HG03354 (cell line): ENCODE data around the gene METTL1.

Source experiments
- ATAC-seq: cut with Tn5 transposase; IDR thresholded peaks from one replicate; pipeline ENCODE4 v1.9.1; 2021; ENCODE audit warnings: mild to moderate bottlenecking; ENCODE audit not compliant: unreplicated experiment, poor library complexity, severe bottlenecking

Gene METTL1

DNA sequence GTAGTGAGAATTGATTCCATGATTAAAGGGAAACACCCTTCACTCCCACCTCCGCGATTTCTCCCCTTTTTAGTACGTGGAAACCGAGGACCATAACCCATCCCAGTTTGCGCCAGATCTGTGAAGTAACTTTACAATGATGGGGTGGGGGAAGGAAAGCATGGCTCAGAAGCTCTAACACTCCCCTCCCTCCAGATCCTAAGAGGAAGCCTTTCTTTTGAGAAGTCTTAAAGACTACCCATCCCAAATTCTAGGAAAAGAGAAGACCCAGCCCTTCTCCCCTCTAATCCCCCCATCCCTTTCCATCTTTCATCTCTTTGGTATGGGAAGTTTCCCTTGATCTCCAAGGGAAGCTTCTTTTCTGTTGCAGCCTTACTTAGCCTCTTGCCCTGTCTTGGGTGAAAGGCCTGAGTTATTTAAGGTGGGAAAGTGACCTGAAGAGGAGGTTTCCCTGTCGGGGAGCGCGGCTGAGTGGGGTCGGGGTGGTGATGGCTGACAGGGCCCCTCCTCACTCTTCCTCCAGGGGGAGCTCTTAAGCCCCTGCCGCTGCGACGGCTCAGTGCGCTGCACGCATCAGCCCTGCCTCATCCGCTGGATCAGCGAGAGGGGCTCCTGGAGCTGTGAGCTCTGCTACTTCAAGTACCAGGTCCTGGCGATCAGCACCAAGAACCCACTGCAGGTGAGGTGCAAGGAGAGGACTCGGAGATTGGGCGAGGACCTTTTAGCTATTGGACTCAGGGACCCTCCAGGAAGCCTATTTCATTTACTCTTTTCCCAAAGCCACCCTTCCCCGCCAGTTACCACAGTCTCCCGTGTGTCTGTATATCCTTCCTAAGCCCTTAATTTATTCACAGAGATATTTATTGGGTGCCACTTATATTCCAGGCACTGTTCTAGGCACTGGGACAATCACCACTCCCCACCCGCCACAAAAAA, 15.2 kb downstream of the METTL1 start:
- peak; percentile 30 for ATAC-seq

DNA sequence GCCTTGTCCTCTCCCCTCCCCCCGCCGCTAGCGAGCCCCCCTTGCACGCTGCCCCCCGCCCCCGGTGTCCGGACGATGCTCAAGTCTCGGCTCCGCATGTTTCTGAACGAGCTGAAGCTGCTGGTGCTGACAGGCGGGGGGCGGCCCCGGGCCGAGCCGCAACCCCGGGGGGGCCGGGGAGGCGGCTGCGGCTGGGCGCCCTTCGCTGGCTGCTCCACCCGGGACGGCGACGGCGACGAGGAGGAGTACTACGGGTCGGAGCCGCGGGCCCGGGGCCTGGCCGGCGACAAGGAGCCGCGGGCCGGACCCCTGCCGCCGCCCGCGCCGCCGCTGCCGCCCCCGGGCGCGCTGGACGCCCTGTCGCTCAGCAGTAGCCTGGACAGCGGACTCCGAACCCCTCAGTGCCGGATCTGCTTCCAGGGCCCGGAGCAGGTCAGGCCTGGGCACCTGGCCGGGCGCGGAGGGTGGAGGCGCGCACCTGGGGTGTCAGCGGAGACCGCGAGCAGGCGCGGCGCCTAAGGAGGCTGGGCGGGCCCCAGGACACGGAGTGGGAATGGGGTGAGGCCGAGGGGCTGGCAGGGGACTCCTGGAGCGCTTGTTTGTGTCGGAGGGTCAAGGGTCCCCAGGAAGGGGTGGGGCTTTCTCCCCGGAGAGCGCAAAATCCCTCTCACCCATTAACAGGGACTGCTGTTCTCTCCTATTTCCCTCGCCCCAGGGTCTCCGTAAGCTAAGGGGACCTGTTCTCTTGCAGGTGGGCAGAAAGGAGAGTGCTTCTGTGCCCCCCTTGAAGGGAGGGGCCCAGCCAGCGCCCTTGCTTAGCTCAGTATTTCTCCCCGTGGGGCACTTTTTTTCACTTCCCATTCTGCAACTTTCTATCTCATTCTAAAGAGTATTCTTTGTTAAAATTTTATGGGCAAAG, 16.2 kb downstream of the METTL1 start:
- no peak for ATAC-seq

DNA sequence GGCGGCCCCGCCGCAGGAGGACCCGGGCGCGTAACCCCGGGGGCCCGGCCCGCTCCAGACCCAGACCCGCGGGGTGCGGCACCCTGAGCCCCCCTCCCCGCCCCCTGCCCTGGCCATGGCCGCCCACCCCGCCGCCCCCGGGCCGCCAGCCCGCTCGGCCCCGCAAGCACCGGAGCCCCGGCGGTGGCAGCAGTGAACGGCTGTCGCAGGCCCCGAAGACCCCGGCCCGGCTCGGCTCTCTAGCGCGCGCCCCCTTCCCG, 16.8 kb downstream of the METTL1 start:
- ATAC-seq = no peak

DNA sequence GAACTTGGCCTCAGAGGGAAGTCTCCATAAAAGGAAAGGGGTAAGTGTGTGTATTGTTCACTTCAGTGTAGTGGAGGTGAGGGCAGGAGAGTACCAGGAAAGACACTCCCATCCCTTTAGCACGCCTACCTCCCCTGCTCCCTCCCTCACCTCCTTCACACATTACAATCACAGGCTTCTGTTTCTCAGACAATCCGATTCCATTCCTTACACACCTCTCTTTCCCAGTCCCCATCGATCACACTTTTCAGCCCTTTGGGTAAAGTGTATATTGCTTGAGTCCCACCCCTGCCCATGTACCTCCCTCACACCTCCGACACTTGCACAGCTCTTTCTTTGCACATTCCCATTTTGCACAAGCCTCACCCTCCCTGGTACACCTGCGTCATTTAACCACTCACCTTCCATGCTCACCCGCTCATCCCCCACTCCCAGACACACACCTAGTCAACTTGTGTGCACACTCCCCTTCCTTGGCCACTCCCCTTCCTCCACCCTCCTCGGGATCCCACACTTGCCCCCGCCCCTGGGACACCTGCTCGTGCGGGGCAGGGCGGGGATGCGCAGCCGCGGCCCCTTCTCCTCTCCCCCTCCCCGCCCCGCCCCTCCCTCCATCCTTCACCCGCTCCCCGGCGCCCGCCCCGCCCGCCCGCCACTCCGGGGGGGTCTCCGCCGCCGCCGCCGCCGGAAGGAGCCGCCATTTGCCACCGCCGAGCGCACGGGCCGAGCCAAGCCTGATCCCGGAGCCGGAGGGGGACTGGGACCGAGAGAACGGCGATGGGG, 17.3 kb downstream of the METTL1 start, which contains the start of gene MARCHF9:
MARCHF9 (plus strand) TSS at position 693 of the 783 bp plus-strand sequence. CDS start 426 bp downstream, outside the sequence.
- ATAC-seq = peak; percentile 35

DNA sequence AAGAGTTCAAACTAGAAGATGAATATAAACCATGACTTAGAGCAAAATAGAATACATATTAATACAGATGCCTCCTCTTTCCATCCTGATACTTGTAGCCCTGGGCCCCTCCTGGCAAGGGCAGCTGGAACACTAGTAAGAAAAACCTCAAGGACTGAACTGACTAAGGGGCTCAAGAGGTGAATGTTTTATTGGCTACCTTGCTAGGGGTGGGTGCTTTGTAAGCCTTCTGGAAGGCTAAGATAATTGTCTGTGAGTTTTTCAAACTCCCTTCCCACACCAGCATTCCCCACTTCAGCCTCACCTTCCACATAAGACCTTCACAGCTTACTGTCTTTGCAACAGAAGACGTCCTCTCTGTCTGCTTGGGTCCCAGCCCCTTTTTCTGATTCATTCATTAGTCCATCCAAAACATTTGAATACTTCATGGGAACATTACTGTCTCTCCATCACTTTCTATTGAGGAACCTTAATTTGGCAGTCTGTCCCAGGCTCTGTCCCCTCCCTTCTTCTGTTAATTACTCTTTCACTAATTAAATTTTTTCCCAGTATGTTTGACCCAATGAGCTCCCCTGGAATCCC, 18.1 kb downstream of the METTL1 start:
- ATAC-seq = no peak

DNA sequence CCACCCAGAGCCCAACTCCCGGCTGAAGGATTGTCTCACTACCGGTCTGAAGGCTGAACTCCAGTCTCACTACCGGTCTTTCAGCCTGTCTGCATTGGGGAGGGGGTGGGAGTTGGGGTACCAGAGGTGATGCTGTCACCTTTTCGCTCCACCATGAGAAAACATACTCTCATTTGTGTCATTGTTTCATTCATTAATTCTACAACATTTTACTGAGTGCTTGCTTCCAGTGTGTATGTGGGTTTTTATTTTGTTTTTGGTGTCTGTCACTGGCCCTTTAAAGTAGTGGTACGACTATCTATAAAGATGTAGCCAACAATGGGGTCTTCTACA, 19.3 kb downstream of the METTL1 start:
- no peak for ATAC-seq

DNA sequence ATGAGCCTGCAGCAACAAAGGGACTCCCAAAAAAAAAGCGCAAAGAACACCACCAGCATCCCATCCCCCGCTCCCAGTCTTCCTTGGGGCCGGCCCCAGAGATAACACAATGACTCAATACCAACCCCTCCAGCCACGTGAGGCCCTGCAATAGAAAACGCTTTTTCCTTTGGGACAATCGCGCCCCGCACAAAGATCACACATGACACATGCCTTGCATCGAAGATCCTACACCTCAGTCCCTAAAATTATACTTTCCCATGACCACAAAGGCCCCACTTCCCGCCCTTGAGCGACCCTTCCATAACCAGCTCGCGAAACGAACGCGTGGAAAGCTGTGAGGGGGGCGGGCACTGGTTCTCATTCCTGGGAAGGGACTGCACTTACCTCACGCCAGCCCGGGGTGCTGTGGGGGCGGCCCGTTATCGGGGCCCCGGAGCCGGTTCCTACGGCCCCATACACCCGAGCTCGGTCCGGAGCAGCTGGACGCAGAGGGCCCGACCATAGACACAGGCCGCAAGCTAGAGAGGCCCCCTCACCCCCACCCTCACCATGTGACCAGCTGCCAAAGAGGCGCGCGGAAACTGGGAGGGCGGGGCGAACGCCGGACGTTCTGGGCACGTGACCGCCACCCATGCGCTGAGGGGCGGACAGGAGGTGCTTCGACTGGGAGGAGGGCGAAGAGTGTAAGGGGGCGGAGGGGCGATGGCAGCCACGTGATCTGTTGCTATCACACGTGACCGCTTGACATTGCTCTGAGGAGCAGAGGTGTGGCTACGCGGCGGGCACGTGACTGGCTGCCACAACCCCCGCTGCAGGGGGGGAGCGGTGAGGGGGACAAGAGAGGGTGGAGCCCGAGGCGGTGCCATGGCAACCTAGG, 19.9 kb downstream of the METTL1 start, which contains the start of gene CDK4:
CDK4 (minus strand) TSS at position 523 of the 880 bp plus-strand sequence. CDS start 593 bp downstream, outside the sequence.
- peak; percentile 76 for ATAC-seq

DNA sequence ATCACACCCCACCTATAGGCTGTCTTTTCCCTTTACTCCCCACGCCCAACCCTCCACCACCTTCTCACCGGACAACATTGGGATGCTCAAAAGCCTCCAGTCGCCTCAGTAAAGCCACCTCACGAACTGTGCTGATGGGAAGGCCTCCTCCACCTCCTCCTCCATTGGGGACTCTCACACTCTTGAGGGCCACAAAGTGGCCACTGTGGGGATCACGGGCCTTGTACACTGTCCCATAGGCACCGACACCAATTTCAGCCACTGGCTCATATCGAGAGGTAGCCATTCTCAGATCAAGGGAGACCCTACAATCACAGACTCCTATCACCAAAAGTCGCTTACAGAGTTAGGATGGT, 20.5 kb downstream of the METTL1 start:
- ATAC-seq = no peak

DNA sequence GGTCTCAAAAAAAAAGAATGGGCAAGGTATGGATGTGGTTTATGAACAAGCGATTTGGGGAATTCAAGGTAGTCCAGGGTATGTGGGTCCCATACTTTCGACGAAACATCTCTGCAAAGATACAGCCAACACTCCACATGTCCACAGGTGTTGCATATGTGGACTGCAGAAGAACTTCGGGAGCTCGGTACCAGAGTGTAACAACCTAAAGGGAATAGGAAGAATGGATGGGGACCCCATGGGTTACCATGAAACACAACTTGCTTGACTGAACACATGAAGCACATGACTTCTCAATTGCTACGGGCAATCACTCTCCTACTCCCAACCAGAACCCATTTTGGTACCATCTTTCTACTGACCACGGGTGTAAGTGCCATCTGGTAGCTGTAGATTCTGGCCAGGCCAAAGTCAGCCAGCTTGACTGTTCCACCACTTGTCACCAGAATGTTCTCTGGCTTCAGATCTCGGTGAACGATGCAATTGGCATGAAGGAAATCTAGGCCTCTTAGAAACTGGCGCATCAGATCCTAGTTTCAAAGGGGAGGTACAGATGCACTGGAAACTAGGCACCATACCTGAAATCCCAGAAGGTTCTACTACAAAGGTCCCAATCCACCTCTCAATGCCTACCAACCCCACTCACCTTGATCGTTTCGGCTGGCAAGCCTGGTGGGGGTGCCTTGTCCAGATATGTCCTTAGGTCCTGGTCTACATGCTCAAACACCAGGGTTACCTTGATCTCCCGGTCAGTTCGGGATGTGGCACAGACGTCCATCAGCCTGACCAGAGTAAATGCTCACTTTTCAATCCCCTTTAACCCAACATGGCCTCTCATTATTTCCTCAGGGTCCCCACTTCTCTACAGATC, 21.1 kb downstream of the METTL1 start:
- ATAC-seq = no peak

DNA sequence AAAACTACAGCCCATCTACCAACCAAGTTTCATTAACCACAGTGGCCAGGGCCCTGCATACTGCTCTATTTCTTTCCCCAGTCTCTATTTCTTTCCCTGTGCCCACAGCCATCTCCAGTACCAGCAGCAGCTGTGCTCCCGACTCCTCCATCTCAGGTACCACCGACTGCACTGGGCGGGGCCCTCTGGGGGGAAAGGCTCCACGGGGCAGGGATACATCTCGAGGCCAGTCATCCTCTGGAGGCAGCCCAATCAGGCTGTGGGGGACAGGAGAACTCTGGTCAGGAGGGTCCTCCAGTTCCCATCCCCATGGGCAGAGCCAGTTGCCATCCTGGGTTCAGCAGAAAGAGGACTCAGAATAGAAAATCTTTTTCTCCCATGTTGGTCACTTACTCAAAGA, 22.8 kb downstream of the METTL1 start:
- ATAC-seq = no peak

DNA sequence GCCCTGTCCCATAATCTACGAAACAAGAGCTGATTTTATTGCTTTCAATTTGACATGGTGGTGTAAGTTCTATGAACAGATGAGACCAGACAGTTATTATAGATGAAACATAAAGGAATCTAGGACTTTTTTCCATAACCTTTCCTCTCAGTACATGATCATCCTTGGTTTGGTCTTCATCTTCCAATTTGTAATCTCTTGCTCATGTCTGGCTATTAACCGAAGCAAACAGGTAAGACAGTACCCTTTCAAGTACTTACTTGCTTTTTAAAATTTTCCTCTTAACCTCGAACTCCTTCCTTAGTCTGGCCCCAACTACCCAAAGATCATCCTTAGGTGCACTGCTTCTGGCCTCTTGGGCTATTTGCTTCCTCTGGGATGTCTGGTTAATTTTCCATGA, 25.9 kb downstream of the METTL1 start:
- ATAC-seq = no peak

DNA sequence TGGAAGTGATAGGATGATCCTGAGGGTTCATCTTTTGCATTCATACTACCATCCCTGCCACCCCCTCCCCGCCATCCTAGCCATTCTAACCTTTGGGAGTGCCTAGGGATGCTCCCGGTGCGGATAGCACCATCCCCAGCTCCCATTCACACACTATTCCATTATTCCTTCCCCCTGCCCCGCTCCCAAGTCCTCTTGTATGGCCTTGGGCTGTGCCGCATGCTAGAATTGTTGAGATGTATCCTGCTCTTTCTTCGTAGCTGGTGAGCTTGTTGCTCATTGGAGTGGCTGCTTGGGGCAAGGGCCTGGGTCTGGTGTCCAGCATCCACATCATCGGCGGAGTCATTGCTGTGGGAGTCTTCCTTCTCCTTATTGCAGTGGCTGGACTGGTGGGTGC, 26.4 kb downstream of the METTL1 start:
- no peak for ATAC-seq

DNA sequence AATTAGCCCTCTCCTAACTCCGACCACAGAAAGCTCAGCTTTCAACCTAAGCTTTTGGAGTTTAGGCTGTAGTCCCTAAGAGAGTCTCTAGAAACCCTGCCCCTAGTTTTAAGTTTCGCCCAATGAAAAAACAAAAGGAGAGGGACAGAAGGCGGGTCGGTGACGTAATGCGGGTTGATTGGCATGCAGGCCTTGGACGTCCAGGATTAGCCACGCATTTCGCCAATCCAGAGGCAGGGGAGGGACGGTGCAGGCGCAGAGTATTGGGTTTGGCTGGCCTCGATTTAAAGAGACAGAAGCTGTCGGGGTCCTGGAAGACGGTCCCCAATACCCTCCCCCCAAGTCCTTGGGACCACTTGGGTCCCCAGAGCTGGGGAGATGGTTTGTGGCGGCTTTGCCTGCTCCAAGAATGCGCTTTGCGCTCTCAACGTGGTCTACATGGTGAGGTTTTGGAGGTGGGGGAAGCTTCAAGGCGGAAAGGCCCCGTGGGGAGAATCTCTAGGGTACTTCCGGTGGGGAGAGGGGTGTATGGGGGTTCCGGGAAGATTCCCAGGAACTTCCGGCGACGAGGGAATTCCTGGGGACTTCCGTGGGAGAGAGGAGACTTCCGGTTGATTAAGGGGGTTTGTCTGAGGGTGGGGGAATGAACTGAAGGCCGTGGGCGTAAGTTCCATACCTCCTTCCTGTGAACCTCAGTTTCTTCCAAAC, 27.0 kb downstream of the METTL1 start, which contains the start of gene TSPAN31:
TSPAN31 (plus strand) TSS at position 263 of the 708 bp plus-strand sequence; CDS start at position 379, 116 bp downstream.
- peak; percentile 86 for ATAC-seq

DNA sequence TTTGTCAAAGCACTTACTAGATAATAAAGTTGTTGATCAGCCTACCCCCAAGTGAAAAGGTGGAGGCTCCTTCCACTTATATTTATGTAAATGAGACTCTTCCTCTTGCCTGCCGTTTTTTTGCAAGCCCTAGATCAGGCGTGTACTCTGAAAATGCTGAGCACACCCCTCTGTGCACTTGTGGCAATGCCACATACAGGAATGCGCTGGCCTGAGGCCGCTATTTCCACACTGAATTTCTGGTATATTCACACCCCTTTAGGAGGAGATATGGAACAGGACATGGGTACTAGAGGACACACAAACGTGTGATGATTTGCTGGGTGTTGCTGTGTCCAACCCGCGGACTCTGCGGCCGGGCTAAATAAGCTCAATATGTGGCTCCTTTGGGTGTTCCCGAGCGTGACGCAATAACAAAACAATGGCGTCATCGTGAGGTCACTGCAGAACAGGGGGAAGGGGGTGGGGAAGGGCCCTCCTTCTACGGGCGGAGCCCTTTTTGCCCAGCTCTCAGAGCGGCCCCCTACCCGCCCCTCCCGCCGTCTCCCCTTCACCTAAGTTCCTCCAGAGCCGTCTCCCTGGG, 27.6 kb downstream of the METTL1 start:
- peak; percentile 40 for ATAC-seq

DNA sequence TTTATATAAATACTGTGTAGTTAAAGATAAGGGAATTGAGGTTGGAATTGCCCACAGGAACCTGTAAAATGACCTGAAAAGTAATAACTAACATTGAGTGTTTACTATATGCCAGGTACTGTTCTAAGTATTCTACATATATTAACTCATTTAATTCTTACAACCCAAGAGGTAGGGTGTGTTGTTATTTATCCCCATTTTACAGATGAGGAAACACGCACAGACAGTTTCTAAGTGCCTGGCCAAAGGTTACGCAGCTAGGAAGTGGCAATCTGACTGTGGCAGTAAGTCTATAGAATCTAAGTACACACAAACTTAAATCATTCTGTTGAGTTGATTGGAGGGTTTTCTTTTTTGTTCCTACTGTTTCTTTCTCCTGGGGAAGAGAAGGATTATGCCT, 28.1 kb downstream of the METTL1 start:
- no peak for ATAC-seq

DNA sequence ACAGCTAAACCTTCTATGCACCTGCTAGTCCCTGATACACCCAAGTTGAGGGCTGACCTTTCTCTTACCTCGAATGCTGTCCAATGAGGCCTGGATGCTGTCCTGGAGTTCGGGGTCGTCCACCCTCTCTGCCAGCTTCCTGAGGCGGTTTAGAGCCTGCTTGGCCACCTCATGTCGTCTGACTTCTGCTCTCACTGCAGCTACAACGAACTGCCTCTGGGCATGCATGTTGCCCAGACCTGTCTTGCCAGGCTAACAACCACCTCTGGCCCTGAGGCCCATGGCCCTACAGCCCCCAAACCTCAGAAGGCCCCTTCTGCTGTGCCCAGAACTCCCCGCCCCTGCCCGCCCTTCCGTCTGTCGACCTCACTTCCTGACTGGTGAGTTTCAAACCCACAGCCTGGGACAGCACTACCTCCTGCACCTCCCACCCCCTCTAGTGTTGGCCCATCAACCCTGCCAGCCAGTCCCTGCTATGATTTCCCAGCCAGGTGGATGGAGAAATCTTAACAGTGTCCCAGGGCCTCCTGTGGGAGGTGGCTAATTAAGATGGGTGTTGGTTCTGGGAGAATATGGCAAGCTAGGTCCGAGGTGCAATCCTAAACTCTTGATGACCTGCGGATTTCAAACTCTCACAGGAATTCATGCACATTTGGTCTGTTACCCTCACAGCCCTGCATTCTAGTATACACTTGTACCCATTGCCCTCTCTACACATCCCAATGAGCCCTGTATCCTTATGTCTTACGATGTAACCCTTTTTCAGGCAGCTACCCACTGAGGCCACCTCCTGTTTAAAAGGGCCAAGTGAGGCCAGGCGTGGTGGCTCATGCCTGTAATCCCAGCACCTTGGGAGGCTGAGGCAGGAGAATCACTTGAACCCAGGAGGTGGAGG, 29.8 kb downstream of the METTL1 start:
- peak; percentile 56 for ATAC-seq
